ENCODE results near the gene SSR3.
"Not testable (repeated sequence)": the region's sequence is repeated elsewhere in the genome, so short reads cannot be mapped to it uniquely, and the experiment has no call there.

SSR3 gene

DNA sequence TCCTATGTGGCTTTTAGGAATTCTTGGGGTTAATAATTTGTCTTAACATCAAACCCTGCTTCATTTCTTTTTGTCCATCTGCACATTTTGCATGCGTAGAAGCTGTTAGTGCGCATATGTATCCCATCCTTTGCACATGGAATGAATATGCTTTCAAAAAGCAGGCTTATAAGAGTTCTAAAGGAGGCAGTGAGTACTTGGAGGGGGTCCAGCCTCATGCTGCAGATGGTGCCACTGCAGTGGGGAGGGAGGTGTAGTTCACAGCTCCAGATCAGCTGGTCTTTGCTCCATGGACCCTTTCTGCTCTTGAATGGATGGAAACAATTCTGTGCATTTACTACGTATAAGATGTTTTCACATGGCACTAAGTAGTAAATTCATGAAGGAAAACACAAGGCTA, 20.7 kb upstream of the SSR3 start:
- DNase-seq = no peak

DNA sequence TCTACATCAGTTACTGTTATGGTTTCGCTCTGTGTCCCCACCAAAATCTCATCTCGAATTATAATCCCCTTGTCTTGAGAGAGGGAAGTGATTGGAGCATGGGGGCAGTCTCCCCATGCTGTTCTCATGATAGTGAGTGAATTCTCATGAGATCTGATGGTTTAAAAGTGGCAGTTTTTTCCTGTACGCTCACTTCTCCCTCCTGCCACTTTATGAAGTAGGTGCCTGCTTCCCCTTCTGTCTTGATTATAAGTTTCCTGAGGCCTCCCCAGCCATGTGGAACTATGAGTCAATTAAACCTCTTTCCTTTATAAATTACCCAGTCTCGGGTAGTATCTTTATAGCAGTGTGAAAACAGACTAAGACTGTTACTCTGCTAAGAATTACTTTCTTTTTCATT, 15.0 kb upstream of the SSR3 start:
- not testable (repeated sequence) for DNase-seq

DNA sequence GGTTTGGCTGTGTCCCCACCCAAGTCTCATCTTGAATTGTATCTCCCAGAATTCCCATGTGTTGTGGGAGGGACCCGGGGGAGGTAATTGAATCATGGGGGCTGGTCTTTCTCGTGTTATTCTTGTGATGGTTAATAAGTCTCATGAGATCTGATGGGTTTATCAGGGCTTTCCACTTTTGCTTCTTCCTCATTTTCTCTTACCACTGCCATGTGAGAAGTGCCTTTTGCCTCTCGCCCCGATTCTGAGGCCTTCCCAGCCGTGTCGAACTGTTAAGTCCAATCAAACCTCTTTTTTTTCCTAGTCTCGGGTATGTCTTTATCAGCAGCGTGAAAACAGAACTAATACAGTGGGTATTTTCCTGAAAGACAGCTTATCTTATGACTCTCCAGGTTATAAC, 14.1 kb upstream of the SSR3 start:
- DNase-seq = not testable (repeated sequence)

DNA sequence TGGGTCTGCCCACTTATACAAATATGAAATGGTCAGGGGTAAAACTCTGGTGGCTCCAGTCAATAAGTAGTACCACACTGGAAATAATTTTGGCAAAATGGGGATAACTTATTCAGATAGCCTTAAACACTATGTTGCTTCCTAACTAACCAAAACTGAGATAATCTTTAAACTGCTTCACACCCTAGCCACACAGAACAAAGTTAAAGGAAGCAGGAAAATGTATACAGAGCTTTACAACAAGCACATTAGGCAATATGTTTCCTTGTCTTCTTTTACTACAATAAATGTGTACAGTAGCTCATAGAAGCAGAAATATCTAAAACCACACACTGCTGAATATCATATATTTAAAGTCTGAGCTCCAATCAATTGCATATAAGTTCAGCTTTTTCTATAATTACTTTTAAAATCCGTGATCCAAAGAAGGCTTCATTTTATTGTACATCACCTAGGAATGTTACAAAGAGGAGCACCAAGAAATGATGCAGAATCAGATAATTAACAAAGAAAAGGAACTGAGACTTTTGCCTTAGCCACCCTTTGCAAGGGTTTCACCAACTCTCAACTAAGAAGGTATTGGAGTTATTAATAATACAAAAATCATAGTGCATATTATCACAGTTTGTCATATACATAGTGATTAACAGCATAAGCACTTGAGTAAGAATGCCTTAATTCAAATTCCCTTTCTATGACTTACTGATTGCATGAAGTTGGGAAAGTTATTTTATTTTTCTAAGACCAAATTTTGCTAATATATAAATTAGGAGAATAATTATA, 9.2 kb upstream of the SSR3 start:
- DNase-seq = no peak

DNA sequence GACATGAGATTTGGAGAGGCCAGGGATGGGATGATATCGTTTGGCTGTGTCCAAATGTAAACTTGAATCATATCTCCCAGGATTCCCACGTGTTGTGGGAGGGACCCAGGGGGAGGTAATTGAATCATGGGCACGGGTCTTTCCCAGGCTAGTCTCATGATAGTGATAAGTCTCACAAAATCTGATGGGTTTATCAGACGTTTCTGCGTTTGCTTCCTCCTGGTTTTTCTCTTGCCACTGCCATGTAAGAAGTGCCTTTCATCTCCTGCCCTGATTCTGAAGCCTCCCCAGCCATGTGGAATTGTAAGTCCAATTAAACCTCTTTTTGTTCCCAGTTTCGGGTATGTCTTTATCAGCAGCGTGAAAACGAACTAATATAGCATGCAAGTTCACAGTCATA, 7.6 kb upstream of the SSR3 start:
- DNase-seq = not testable (repeated sequence)

DNA sequence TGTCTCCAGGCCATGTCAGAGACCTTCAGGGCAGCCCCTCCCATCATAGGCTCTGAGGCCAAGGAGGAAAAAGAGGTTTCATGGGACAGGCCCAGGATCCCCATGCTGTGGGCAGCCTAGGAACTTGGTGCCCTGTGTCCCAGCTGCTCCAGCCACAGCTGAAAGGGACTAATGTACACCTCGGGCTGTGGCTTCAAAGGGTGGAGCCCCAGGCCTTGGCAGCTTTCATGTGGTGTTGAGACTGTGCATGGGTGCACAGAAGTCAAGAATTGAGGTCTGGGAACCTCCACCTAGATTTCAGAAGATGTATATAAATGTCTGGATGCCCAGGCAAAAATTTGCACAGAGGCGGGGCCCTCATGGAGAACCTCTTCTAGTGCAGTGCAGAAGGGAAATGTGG, 6.6 kb upstream of the SSR3 start:
- no peak for DNase-seq

DNA sequence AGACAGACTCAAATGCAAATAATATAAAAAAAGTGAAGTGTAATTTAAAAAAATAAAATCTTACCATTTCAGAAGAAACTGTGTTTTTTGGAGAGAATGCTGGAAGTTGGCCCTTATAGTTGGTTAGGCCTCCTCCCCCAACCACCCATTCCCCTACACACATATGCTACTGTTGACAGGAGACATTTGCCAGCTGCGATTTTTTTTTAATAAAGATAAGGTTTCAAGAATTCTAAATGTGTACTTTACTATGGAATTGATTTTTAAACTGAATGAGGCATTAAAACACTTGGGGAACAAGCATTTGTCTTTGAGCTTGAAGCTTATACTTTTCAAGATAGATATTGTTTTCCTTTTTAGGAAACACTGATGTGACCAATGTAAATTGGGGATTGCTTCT, 4.4 kb upstream of the SSR3 start:
- DNase-seq = no peak

DNA sequence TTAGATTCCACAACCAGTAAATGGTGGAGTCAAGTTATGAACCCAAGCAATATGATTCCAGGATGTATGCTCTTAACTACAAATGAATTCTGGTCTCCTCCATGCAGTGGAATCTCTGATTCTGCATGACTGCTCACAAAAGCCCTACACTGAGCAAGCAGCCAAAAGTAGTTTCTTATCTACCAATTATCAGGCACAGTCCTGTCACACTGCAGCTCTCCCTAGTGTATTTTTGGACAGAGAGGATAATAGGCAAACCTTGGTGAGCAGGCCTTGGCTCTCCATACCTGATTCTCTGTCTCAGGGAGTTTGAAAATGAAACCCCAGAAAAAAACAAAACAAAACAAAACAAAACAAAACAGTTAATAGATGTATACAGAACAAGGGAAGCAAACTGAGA, 3.5 kb upstream of the SSR3 start:
- no peak for DNase-seq

DNA sequence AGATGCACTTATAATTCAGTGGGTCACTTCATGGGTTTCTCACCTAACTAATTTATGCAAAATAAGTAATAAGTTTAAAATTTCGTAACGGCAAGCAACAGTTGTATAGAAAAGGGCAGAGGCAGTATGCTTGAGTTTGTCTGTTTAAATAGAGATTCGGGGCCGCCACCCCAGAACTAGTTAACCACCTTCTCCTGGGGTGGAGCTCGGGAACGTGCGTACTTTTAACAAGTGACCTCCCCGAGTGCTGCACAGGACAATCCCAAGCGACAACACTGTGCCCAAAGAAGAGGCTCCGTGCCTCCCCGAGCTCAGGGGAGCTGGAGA, 439 bp downstream of the SSR3 start:
- no peak for DNase-seq

DNA sequence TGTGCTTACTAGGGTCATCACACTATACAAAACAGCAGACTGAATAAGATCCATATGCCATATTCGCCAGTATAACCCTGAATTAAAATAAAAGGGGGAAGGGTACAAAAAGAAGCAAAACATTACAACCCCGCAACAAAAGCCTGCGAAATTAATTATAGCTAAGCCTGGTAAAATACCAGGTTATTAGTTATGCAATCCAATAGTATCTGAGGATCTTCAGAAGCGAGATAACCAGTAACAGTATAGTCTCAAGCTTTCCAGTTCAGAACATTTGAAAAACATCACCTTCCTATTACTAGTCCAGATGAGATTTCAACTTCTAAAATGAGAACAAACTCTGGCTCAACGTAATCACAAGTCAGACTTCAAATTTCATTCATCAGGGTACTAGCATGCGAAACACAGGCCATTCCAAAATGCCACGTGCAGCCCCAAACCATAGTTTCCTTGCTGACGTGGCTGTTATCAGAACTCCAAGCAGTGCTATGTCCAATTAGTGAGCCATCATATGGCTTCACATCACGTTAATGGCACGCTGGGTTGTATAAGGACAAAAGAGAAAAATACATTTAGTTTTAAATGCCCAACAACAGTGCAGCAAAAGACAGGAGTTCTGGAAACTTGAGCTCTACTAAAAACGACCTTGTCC, 1.1 kb downstream of the SSR3 start:
- peak; percentile 79 for DNase-seq

DNA sequence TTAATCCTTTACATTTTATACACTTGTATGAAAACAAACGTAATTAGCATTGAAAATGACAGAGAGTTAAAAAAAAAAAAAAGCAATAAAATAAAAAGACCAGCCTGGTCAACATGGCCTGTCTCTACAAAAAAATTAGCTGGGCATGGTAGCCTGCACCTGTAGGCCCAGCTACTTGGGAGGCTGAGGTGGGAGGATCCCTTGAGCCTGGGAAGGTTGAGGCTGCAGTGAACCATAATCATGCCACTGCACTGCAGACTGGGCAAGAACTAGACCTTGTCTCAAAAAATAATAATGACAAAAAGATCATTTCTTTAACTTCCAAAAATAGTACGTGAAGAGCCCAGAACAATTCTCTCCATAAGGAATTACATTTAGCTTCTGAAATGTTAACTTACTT, 1.9 kb downstream of the SSR3 start:
- no peak for DNase-seq

DNA sequence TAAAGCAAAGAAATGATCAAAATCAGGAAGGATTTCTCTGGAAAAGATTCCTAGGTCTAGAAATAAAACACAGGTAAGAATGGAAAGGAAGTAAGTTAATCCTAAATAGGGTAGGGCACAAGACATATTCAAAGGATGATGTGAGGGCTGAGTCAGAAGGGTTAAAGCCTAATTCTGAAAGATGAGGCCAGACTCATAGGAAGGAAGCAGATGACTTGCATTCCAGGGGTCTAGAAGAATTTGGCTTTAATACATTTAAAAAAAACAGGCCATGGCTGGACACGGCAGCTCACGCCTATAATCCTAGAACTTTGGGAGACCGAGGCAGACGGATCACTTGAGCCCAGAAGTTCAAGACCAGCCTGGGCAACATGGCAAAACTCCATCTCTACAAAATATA, 3.2 kb downstream of the SSR3 start:
- peak; percentile 88 for DNase-seq

DNA sequence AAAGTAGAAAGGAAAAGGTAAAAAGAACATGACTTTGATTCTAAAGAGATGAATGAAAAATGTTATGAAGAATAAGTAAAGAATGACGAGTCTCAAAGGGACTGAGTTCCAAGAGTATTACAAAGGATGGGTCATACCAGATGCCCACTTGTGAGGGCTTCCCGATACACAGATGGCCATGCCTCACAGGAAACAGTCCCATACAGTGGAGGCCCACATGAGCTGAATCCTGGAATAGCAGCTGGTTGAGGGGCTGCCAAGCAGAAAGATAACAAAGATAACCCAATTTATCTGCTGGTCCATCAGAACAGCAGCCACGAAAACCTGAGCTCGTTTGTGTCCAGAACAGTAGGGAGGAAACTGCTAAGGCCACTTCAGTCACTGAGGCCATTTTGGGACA, 3.7 kb downstream of the SSR3 start:
- DNase-seq = peak; percentile 50

DNA sequence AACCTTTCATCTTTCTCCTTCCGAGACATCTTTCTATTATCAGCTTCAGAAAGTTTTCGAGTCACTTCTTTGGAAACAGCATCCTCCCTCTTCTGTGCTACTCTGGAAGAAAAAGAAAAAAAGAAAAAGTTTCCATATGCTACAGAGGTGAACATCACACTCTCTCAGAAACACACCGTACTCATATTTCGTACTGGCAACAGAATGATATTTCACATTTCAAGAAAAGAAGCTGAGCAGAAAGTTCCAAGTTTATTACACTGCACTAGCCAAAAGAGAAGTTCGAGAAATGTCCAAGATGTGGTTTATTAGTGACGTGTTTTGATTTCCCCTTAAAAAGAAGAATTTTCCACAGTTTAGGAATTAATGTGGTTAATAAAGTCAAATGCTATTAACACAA, 6.0 kb downstream of the SSR3 start:
- DNase-seq = no peak

DNA sequence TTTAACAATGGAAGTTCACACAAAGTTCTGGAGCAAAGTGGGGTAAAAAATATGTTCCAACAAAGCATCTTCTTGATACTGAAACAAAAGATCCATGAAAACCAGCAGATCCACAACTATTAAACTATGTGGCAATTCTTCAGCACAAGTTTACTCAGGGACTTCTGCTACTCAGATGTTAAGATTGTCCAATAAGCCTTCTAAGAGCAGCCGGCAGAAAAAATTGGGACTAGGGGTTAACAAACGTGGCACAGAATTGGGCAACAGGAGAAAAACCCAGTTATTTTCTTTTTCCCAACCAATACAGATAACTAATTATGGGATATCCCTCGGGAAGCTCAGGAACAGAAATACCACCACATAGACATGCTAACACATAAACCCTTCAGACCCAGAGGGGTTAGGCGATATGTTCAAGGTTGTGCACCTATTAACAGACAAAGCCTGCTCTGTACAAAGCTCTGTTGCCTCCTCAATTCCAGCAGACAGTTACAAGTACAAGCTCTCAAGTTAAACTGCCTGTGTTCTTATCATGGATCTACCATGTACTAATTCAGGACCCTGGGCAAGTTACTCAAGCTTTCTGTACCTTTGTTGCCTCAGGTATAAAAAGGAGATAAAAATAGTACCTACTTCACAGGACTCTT, 6.8 kb downstream of the SSR3 start:
- DNase-seq = no peak

DNA sequence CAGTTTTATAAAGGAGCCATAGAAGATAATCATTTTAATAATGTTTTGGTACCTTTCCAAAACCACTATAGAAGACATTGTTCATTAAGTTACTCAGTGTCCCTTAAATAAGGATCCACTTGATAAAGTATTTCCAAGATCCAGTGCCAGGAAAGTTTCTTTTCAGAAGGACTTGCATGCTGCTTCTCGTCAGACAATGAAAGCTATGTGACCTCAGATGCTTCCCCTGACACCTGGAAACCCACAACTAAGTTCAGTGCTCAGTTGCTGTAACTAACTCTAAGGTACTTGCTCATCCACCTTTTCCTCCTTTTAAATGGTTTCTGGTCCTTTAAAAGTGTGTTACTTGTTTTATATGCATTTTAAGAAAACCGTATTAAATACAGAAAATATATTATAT, 7.3 kb downstream of the SSR3 start:
- peak; percentile 27 for DNase-seq

DNA sequence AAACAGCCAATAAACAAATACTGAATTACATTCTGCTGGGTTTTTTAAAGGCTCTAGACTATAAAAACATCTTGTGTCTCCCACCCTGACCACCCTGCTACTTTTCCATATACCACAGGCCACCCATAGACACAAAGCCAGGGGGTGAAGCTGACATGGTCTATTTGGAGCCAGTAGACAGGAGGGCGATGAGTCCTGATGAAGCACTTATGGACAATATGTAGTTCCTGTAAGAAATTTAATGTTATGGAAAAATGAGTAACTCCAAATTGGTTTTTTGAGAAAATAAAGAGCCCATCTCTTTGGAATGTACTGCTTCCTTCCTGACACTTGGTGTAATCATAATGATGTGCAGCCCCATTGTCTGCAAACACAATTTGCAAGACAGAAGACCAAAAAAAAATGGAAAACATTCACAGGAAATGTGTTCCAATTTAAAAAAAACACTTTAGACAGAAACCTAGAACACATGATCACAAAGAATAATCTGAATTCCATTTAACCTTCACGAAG, 11.8 kb downstream of the SSR3 start:
- no peak for DNase-seq

DNA sequence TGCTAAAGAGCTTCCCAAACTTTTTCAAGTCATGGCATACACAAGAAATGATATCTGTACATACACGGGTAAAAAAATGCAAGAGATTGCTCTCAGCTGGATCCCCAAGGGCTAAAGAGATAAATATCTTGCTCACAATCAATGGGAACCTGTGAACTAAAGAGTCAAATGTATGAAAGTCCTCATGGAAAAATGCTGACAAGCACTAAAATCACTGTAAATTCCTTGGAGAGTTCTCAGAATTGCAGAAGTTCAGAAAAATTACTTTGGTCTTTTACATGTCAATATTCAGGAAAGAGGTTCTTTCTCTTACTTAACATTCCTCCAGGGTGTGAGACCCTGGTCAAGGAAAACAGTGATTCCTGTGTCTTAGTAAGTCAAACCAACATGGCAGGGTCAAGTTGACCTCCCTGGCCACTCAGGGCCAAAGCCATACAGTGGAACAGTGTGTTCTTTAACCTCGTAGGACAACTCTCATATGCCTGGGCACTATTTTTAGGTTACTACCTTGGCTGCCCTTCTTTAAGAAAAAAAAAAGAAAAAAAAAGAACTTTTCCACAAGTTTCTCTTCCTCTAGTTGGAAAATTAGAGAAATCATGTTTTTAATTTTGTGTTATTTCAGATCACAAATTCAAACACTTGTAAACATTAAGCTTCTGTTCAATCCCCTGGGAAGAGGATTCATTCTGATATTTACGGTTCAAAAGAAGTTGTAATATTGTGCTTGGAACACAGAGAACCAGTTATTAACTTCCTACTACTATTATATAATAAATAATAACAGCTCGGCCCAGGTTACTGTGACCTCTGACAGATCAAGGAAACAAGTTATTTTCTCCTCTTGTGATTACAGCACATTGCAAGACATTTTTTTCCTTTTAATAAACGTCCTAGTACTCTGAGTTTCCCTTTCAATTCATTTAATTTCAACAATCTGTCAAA, 12.5 kb downstream of the SSR3 start:
- DNase-seq = no peak

DNA sequence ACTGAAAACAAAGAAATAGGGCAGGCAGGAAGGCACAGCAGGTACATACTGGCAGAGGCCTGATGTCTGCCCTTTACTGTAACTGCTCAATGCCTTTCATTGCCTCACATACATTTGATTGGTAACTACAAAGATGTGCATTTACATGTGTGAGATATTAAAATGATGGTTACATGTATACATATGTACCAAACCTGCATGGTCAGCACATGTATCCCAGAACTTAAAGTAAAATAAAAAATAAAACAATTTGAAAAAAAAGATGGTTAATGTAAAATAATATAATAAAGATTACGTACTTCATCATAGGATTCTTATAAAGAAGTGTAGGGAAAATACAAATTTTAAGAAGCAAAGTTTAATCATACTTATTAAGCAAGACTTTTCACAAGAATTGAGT, 15.1 kb downstream of the SSR3 start:
- no peak for DNase-seq

DNA sequence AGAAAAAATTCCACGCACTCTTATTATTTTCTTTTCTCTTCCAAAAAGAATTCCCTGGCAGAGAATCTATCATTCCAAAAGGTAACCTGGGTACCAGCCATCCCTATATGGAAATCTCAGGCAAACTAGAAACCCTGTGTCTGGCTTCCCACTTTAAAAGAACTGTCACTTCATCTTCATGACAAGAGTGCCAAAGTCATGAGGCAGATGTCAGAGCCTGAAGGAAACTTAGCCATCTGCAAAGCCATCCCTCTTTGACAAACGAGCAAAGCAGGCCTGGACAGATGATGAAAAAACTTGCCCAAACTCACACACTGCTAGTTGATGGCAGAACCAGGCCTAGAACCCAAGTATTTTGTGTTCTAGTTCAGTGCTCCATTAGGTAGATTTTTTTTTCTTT, 15.9 kb downstream of the SSR3 start:
- DNase-seq = no peak

DNA sequence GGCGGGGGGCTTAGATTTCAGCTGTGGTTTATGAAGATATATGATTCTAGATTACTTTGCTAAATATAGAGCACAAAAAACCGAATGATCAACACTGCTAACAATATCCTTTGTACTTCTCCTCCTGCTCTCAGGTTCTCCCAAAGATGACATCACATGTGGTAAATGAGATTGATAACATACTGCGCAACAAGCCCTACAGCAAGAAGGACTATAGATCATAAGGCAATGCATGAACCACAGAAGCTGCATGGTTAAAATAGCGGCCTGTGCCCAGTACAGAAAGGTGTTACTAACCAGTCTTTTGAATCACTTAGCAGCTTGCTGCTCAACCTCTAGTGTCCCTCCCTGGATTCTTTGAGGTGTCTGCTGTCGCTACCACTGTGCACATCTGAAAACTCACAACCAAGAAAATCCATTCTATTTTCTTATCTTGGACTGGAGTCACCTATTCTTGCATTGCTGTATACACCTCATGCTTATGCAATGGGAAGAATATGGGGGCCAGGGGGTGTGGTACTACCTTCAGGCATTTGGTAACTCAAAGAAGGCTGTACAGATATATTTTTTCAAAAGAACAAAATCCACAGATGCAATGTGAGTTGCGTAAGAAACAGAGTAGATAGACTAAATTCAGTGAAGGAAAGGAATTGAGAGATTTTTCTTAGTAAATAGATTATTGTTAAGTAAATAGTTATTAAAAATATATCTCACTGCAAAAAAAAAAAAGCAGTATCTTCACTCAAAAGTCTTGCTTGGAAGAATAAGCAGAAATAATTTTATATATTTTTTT, 18.2 kb downstream of the SSR3 start:
- DNase-seq = peak; percentile 31

DNA sequence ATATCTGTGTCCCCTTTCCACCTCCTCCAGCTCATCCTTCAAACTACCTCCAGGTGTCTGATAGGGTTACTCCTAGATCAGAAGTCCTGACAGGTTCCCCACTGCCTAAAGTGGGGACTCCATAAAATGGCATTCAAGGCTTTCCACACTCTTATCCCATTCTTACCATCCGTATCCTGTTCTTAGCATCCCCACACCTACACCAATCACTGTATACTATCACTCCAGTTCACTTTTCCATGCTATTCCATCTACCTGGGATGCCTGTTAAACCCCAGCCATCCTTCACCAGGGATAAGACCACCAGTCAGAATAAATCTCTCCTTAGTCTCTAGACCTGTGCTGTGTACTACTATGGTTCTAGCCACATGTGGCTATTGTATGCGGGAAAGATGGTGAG, 19.1 kb downstream of the SSR3 start:
- DNase-seq = no peak
